ENCODE measurements around the gene ALPI. TPM values are rescaled to one million over a fixed set of nuclear protein-coding genes. Genes with fewer than 3 reads are reported as not detected.
"Not testable (repeated sequence)": the region's sequence is repeated elsewhere in the genome, so short reads cannot be mapped to it uniquely, and the experiment has no call there.

Gene ALPI
- total RNA-seq, 1 donor from 2014 or later = not detected

- DNase-seq (ENCODE audit: low read depth) = no peak
- TF ChIP-seq CTCF (IDR thresholded peaks at IDR 0.05; ENCODE audit: insufficient read depth, low read length, poor library complexity, severe bottlenecking) = no peak
- Histone ChIP-seq H3K4me3 (ENCODE audit: low read depth, low read length) (no peak overlapping the region), H3K36me3 (ENCODE audit: control insufficient read depth, insufficient read depth, low read length) (no peaks in the 10 kb centered on the region), H3K27me3 (ENCODE audit: control insufficient read depth, insufficient read depth, low read length) (peaks cover 71% of the 10 kb centered on the region)
Measured at GRCh38 chr2:232420463-232421188, 35.3 kb upstream of the ALPI start.

DNA sequence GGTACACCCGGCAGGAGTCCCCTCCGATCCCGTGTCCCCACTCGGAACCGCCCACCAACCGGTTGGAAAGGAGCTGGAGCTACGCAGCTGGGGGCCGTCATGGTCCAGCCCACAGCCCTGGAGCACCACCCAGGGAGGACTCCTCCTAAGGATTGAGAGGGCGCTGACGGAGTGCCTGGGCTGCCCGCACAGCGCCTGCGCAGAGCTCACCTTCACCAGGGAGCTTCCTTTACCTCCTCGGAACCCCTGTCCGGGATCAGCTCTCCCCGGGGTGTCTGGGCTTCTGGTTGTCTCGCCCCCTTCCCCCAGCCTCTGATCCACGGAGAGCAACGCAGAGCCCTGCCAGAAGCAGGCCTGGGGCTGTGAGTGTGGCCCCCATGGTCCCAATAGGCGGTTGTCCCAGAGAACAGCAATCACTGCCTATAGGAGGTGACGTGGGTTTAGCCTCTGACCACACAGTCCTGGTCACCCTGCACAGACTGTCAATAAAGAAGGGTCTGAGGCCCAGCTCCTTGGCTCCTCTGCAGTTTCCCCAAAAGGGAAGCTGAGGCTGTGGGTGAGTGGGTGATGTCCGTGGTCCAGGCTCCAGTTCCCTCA, 34.7 kb upstream of the ALPI start:
- TF ChIP-seq CTCF (IDR thresholded peaks at IDR 0.05; ENCODE audit: insufficient read depth, low read length, poor library complexity, severe bottlenecking) = no peak
- no peak for DNase-seq (ENCODE audit: low read depth)
- H3K27me3 ChIP-seq (ENCODE audit: control insufficient read depth, insufficient read depth, low read length) = peaks cover 67% of the 10 kb centered on the region
- no peak overlapping the region for H3K4me3 ChIP-seq (ENCODE audit: low read depth, low read length)
- H3K36me3 ChIP-seq (ENCODE audit: control insufficient read depth, insufficient read depth, low read length) = no peaks in the 10 kb centered on the region

DNA sequence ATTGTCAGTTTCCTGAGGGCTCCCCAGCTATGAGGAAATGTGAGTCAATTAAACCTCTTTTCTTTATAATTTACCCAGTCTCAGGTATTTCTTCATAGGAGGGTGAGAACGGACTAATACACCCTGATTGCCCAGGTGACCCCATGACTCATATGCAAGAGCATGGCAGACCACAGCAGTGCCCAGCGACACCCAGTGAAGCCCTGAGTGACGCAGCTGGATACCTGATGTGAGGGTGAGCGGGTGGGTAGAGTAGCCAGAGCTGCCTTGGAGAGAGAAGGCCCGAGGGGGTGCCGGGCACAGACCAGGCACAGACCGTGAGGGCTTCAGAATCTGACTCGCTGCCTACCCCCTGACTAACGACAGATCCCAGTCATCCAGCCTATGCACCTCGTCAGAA, 33.9 kb upstream of the ALPI start:
- Histone ChIP-seq H3K36me3 (ENCODE audit: control insufficient read depth, insufficient read depth, low read length) (no peaks in the 10 kb centered on the region), H3K4me3 (ENCODE audit: low read depth, low read length) (no peak overlapping the region), H3K27me3 (ENCODE audit: control insufficient read depth, insufficient read depth, low read length) (peaks cover 60% of the 10 kb centered on the region)
- TF ChIP-seq CTCF (IDR thresholded peaks at IDR 0.05; ENCODE audit: insufficient read depth, low read length, poor library complexity, severe bottlenecking) = no peak
- DNase-seq (ENCODE audit: low read depth) = no peak

GRCh38 chr2:232422996-232423395, 33.0 kb upstream of the ALPI start:
- H3K4me3 ChIP-seq (ENCODE audit: low read depth, low read length); H3K36me3 ChIP-seq (ENCODE audit: control insufficient read depth, insufficient read depth, low read length): not testable (repeated sequence)
- peaks cover 51% of the 10 kb centered on the region for H3K27me3 ChIP-seq (ENCODE audit: control insufficient read depth, insufficient read depth, low read length)

DNA sequence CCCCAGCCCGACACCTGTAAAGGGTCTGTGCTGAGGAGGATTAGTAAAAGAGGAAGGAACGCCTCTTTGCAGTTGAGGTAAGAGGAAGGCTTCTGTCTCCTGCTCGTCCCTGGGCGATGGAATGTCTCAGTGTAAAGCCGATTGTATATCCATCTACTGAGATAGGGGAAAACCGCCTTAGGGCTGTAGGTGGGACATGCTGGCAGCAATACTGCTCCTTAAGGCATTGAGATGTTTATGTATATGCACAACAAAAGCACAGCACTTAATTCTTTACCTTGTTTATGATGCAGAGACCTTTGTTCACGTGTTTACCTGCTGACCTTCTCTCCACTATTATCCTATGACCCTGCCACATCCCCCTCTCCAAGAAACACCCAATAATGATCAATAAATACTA, 32.5 kb upstream of the ALPI start:
- not testable (repeated sequence) for H3K4me3 ChIP-seq (ENCODE audit: low read depth, low read length); H3K36me3 ChIP-seq (ENCODE audit: control insufficient read depth, insufficient read depth, low read length); DNase-seq (ENCODE audit: low read depth)
- H3K27me3 ChIP-seq (ENCODE audit: control insufficient read depth, insufficient read depth, low read length) = peaks cover 47% of the 10 kb centered on the region

More at GRCh38 chr2:232422996-232423395, 33.0 kb upstream of the ALPI start:
- DNase-seq (ENCODE audit: low read depth) = not testable (repeated sequence)

- no peak for TF ChIP-seq CTCF (IDR thresholded peaks at IDR 0.05; ENCODE audit: insufficient read depth, low read length, poor library complexity, severe bottlenecking)
- peaks cover 2% of the 10 kb centered on the region for H3K27me3 ChIP-seq (ENCODE audit: control insufficient read depth, insufficient read depth, low read length)
- no peak for DNase-seq (ENCODE audit: low read depth)
- no peak overlapping the region for H3K4me3 ChIP-seq (ENCODE audit: low read depth, low read length)
- no peaks in the 10 kb centered on the region for H3K36me3 ChIP-seq (ENCODE audit: control insufficient read depth, insufficient read depth, low read length)
Measured at GRCh38 chr2:232431705-232432590, 24.0 kb upstream of the ALPI start.
